SU-DHL-6 (cell line): ENCODE measurements around the gene CRYGS.

ENCODE experiments used
- H2AFZ ChIP-seq: fragments of 200-600 bp; sonication (generic); 2 replicates; pipeline ENCODE4 v1.6.1; 2014; ENCODE audit warnings: low read depth, mild to moderate bottlenecking, moderate library complexity, mixed read lengths, antibody characterized with exemption, low read length; ENCODE audit not compliant: severe bottlenecking
- H3F3A ChIP-seq: fragments of 200-600 bp; shearing (Covaris generic); 2 replicates; pipeline ENCODE4 v1.6.0; 2016; ENCODE audit warnings: antibody characterized with exemption, mild to moderate bottlenecking; ENCODE audit not compliant: insufficient read depth
- H3K27ac ChIP-seq: fragments of 200-600 bp; sonication (generic); 2 replicates; pipeline ENCODE4 v1.5.1; 2016; ENCODE audit warnings: low read depth, mild to moderate bottlenecking, low read length, moderate library complexity, mixed read lengths
- H3K27me3 ChIP-seq: fragments of 200-600 bp; sonication (generic), shearing (Covaris generic); 2 replicates; pipeline ENCODE4 v1.6.0; 2014; ENCODE audit warnings: mild to moderate bottlenecking, low read length
- H3K36me3 ChIP-seq: fragments of 200-600 bp; sonication (generic); 2 replicates; pipeline ENCODE4 v1.6.1; 2014; ENCODE audit warnings: mild to moderate bottlenecking, low read length, mixed read lengths
- H3K4me2 ChIP-seq: fragments of 300-600, 200-600 bp; shearing (Covaris generic), sonication (generic); 2 replicates; pipeline ENCODE4 v1.6.0; 2014; ENCODE audit warnings: low read length, low read depth, mild to moderate bottlenecking; ENCODE audit not compliant: poor library complexity, severe bottlenecking
- H3K4me3 ChIP-seq: fragments of 200-600 bp; sonication (generic); 2 replicates; pipeline ENCODE4 v1.5.1; 2014; ENCODE audit warnings: antibody characterized with exemption, low read length, mild to moderate bottlenecking, mixed read lengths; ENCODE audit not compliant: insufficient read depth, poor library complexity, severe bottlenecking
- H3K79me2 ChIP-seq: fragments of 200-600 bp; sonication (generic); 2 replicates; pipeline ENCODE4 v1.6.1; 2014; ENCODE audit warnings: mild to moderate bottlenecking, low read length, moderate library complexity; ENCODE audit not compliant: insufficient read depth
- H3K9ac ChIP-seq: fragments of 200-600 bp; sonication (generic); 2 replicates; pipeline ENCODE4 v1.7.0; 2014; ENCODE audit warnings: mild to moderate bottlenecking, low read length
- H3K9me2 ChIP-seq: fragments of 200-600 bp; sonication (generic); replicated peaks from 2 replicates; pipeline ENCODE4 v1.6.1; 2014; ENCODE audit warnings: low read length; ENCODE audit not compliant: insufficient read depth
- H3K9me3 ChIP-seq: fragments of 200-600 bp; sonication (generic); 2 replicates; pipeline ENCODE4 v1.6.1; 2014; ENCODE audit warnings: low read length, mixed read lengths; ENCODE audit not compliant: insufficient read depth
- H4K20me1 ChIP-seq: fragments of 200-600 bp; sonication (generic); 2 replicates; pipeline ENCODE4 v1.6.1; 2014; ENCODE audit warnings: low read depth, mild to moderate bottlenecking, antibody characterized with exemption, low read length, moderate library complexity, mixed read lengths
- CTCF ChIP-seq: fragments of 200-600 bp; sonication (generic); IDR thresholded peaks from one replicate; pipeline ENCODE4 v1.5.1; 2017; ENCODE audit warnings: antibody characterized with exemption, mild to moderate bottlenecking, low read length, moderate library complexity; ENCODE audit not compliant: insufficient read depth, poor library complexity, severe bottlenecking
- EZH2phosphoT487 ChIP-seq: fragments of 200-600 bp; sonication (generic), shearing (Covaris generic); conservative IDR thresholded peaks from 2 replicates; pipeline ENCODE4 v1.6.1; 2018; ENCODE audit warnings: mild to moderate bottlenecking, antibody characterized with exemption, low read length, moderate library complexity, mixed read lengths

Gene CRYGS

GRCh38 chr3:186511245-186511644 is 32.9 kb downstream of the CRYGS start:
- H3K79me2 ChIP-seq, result no peaks in the 10 kb centered on the region
- TF ChIP-seq CTCF (no peak), EZH2phosphoT487 (no peak)
- no peak overlapping the region for H3K27ac ChIP-seq
- H3K9me2 ChIP-seq, result no peaks in the 10 kb centered on the region
- no peak overlapping the region for H3K4me3 ChIP-seq
- no peaks in the 10 kb centered on the region for H4K20me1 ChIP-seq
- H3K9ac ChIP-seq, result no peak overlapping the region
- no peak overlapping the region for H2AFZ ChIP-seq
- H3K36me3 ChIP-seq, result no peaks in the 10 kb centered on the region
- H3F3A ChIP-seq, result no peaks in the 10 kb centered on the region
- H3K4me2 ChIP-seq, result no peak overlapping the region
- no peaks in the 10 kb centered on the region for H3K9me3 ChIP-seq
- no peaks in the 10 kb centered on the region for H3K27me3 ChIP-seq

GRCh38 chr3:186510374-186511079 is 33.7 kb downstream of the CRYGS start:
- Histone ChIP-seq H3K27ac (no peak overlapping the region), H4K20me1 (no peaks in the 10 kb centered on the region), H3K4me3 (no peak overlapping the region), H3K9me3 (no peaks in the 10 kb centered on the region), H3K4me2 (no peak overlapping the region), H3K79me2 (no peaks in the 10 kb centered on the region), H2AFZ (no peak overlapping the region), H3K9me2 (no peaks in the 10 kb centered on the region), H3K9ac (no peak overlapping the region), H3K36me3 (no peaks in the 10 kb centered on the region), H3F3A (no peaks in the 10 kb centered on the region), H3K27me3 (no peaks in the 10 kb centered on the region)
- TF ChIP-seq EZH2phosphoT487 (no peak), CTCF (no peak)

- Histone ChIP-seq H3F3A (no peaks in the 10 kb centered on the region), H3K27me3 (no peaks in the 10 kb centered on the region), H3K9me3 (no peaks in the 10 kb centered on the region), H3K79me2 (no peaks in the 10 kb centered on the region), H4K20me1 (no peaks in the 10 kb centered on the region), H3K9me2 (no peaks in the 10 kb centered on the region), H3K4me3 (no peak overlapping the region), H3K36me3 (no peaks in the 10 kb centered on the region), H2AFZ (no peak overlapping the region), H3K4me2 (no peak overlapping the region), H3K27ac (no peak overlapping the region), H3K9ac (no peak overlapping the region)
- TF ChIP-seq CTCF, result no peak
- no peak for TF ChIP-seq EZH2phosphoT487
These were observed 34.8 kb downstream of the CRYGS start for GRCh38 chr3:186509423-186509822.
